GM12874 (cell line): Measurements from ENCODE around the gene MKRN2OS.

Experiments
- TF ChIP-seq, protein P1 (sequence below): IDR thresholded peaks from 2 replicates; pipeline ENCODE4 v1.5.1; 2011; ENCODE audit warnings: low read depth, mild to moderate bottlenecking, control low read depth, low read length, moderate library complexity; ENCODE audit not compliant: insufficient read depth

The MKRN2OS gene

GRCh38 chr3:12561397-12561796 is 16.1 kb upstream of the MKRN2OS start:
- TF ChIP-seq, protein P1, sequence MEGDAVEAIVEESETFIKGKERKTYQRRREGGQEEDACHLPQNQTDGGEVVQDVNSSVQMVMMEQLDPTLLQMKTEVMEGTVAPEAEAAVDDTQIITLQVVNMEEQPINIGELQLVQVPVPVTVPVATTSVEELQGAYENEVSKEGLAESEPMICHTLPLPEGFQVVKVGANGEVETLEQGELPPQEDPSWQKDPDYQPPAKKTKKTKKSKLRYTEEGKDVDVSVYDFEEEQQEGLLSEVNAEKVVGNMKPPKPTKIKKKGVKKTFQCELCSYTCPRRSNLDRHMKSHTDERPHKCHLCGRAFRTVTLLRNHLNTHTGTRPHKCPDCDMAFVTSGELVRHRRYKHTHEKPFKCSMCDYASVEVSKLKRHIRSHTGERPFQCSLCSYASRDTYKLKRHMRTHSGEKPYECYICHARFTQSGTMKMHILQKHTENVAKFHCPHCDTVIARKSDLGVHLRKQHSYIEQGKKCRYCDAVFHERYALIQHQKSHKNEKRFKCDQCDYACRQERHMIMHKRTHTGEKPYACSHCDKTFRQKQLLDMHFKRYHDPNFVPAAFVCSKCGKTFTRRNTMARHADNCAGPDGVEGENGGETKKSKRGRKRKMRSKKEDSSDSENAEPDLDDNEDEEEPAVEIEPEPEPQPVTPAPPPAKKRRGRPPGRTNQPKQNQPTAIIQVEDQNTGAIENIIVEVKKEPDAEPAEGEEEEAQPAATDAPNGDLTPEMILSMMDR, result no peak

DNA sequence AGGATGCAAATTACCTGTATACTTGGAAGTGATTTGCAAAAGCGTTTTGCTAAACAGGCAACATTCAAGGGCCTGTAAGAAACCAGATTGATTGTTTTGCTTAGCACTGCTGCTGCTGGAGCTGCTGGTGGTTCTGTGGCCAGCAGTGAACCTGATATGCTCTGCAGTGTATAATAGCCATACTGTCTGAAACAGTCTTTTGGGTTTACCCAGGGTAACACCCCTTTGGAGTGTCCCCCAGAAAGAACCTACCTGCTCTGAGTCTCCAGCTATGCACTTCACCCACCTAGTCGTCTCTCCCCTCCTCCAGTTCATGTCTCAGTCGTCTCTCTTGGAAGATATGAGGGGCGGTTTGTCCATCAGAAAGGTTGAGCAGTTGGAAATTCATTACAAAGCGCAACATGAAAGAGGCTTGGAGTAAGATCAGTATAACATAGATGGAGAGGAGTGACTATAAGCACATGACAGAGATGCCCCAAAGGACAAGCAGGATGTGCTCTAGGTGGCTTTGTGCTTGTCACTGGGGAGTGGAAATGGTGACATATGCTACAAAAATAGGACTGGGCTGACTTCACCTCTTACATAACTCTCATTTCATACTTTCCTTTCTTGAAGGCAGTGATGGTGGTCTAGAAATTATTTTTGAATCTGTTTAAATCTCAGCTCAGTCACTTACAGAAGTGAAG is 15.3 kb upstream of the MKRN2OS start:
- TF ChIP-seq, protein P1, result no peak

DNA sequence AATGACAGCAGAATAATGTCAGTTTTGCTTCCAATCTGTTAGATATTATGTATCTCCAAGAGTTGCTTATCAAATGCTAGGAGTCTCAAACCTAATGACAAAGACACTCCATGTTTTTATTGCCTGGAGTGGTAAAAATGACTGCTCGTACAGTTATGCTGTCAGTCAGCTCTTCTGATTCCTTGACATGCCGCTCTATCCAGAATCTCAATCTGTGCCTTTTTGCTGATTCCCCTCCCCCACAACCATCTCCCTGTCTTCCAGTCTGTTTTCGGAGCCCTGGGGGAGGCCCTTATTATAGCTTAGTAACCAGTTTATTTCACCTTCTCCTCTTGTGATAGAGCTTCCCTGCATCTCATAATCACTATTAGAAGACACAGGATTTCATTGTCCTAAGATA is 14.2 kb upstream of the MKRN2OS start:
- TF ChIP-seq, protein P1, result no peak

- TF ChIP-seq, protein P1, result no peak
Measured at GRCh38 chr3:12558706-12559105, 13.4 kb upstream of the MKRN2OS start.

DNA sequence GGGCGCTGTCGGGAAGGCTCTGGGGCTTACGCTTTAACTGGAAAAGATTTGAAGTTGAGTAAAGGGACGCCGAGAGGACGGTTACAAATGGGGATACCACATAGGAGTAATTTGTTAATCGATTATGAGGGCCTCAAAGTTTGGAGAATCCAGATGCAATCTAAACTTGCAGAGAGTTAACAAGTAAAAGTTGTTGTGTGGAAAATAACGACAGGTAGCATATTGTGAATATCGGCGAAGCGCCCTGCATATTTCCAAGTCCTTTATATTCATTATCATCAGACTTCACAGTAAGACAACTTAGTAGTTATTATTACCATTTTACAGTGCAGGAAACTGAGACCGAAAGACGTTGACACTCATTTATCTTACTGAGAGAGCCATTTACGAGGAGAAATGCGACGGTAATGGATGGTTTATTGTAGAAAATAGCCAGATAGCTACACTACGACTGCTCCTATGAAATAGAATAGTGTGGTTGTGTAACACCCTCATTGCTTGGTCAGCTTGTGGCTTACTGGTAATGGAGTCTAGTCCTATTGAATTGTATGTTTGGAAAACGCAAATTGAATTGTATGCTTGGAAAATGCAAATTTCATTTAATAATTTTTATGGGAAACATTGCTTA is 12.3 kb upstream of the MKRN2OS start:
- TF ChIP-seq, protein P1, result no peak

GRCh38 chr3:12556690-12557472 is 11.6 kb upstream of the MKRN2OS start, which contains the start of gene MKRN2:
TSS of gene MKRN2 (plus strand) at chr3:12557087. CDS start at chr3:12557151, 64 bp downstream.
- TF ChIP-seq, protein P1, result no peak

GRCh38 chr3:12556314-12556689 is 11.0 kb upstream of the MKRN2OS start:
- TF ChIP-seq, protein P1, result no peak
